H9 (cell line): ENCODE results near the gene BEND5. TPM values are rescaled to one million over a fixed set of nuclear protein-coding genes. Genes with fewer than 3 reads are reported as not detected.

ENCODE experiments used
- DNase-seq: peaks from one replicate; pipeline ENCODE4 v3.0.0-alpha.2; 2017
- H2AFZ ChIP-seq: one replicate; pipeline ENCODE4 v1.6.1; 2013; ENCODE audit warnings: mild to moderate bottlenecking, low read length, control low read depth, moderate library complexity
- H2AK5ac ChIP-seq: 2 replicates; pipeline ENCODE4 v1.6.1; 2013; ENCODE audit warnings: low read length, control low read depth, mixed read lengths; ENCODE audit not compliant: insufficient read length
- H2BK120ac ChIP-seq: one replicate; pipeline ENCODE4 v1.6.1; 2013; ENCODE audit warnings: low read depth, mild to moderate bottlenecking, low read length, control low read depth, inconsistent platforms; ENCODE audit not compliant: poor library complexity, severe bottlenecking
- H2BK12ac ChIP-seq: 2 replicates; pipeline ENCODE4 v1.6.1; 2013; ENCODE audit warnings: low read length, control low read depth, mixed read lengths, low read depth; ENCODE audit not compliant: insufficient read length
- H2BK15ac ChIP-seq: 2 replicates; pipeline ENCODE4 v1.6.1; 2013; ENCODE audit warnings: low read depth, low read length, control low read depth
- H2BK20ac ChIP-seq: one replicate; pipeline ENCODE4 v1.6.1; 2013; ENCODE audit warnings: low read depth, mild to moderate bottlenecking, low read length, control low read depth, inconsistent platforms; ENCODE audit not compliant: poor library complexity, severe bottlenecking
- H2BK5ac ChIP-seq: 2 replicates; pipeline ENCODE4 v1.6.1; 2013; ENCODE audit warnings: low read length, control low read depth, mixed read lengths; ENCODE audit not compliant: insufficient read length
- H3K14ac ChIP-seq: 2 replicates; pipeline ENCODE4 v1.6.1; 2013; ENCODE audit warnings: low read length, control low read depth; ENCODE audit not compliant: insufficient read depth
- H3K18ac ChIP-seq: 2 replicates; pipeline ENCODE4 v1.6.1; 2013; ENCODE audit warnings: low read depth, mild to moderate bottlenecking, mixed read lengths, low read length, control low read depth; ENCODE audit not compliant: insufficient read length
- H3K23ac ChIP-seq: 2 replicates; pipeline ENCODE4 v1.6.1; 2013; ENCODE audit warnings: low read length, control low read depth, mixed read lengths, low read depth; ENCODE audit not compliant: insufficient read length
- H3K23me2 ChIP-seq: 2 replicates; pipeline ENCODE4 v1.6.1; 2013; ENCODE audit warnings: low read depth, mild to moderate bottlenecking, mixed read lengths, low read length, control low read depth; ENCODE audit not compliant: insufficient read length, poor library complexity, severe bottlenecking
- H3K27ac ChIP-seq: 2 replicates; pipeline ENCODE4 v1.5.1; 2013; ENCODE audit warnings: low read length, control low read depth, mixed read lengths, low read depth; ENCODE audit not compliant: insufficient read length
- H3K27me3 ChIP-seq: 2 replicates; pipeline ENCODE4 v1.6.1; 2013; ENCODE audit warnings: low read length, control low read depth, inconsistent platforms; ENCODE audit not compliant: insufficient read depth
- H3K4ac ChIP-seq: 2 replicates; pipeline ENCODE4 v1.6.1; 2013; ENCODE audit warnings: low read depth, mild to moderate bottlenecking, control low read depth, inconsistent platforms, low read length, moderate library complexity
- H3K4me1 ChIP-seq: 2 replicates; pipeline ENCODE4 v1.6.1; 2013; ENCODE audit warnings: low read length, control low read depth, inconsistent platforms; ENCODE audit not compliant: insufficient read depth
- H3K4me2 ChIP-seq: 2 replicates; pipeline ENCODE4 v1.6.1; 2013; ENCODE audit warnings: low read length, control low read depth, mixed read lengths; ENCODE audit not compliant: insufficient read length, insufficient read depth
- H3K56ac ChIP-seq: 2 replicates; pipeline ENCODE4 v1.6.1; 2013; ENCODE audit warnings: low read depth, mild to moderate bottlenecking, mixed read lengths, low read length, control low read depth; ENCODE audit not compliant: insufficient read length
- H3K79me1 ChIP-seq: 2 replicates; pipeline ENCODE4 v1.6.1; 2013; ENCODE audit warnings: low read depth, mild to moderate bottlenecking, moderate library complexity, low read length, control low read depth, inconsistent platforms; ENCODE audit not compliant: insufficient read depth, poor library complexity, severe bottlenecking
- H3K79me2 ChIP-seq: 2 replicates; pipeline ENCODE4 v1.6.1; 2013; ENCODE audit warnings: low read length, control low read depth, inconsistent platforms; ENCODE audit not compliant: insufficient read depth
- H3K9ac ChIP-seq: 2 replicates; pipeline ENCODE4 v1.6.1; 2013; ENCODE audit warnings: low read length, control low read depth, mixed read lengths; ENCODE audit not compliant: insufficient read length; ENCODE audit errors: extremely low read depth
- H3K9me3 ChIP-seq: one replicate; pipeline ENCODE4 v1.6.1; 2013; ENCODE audit warnings: low read depth, low read length, inconsistent platforms; ENCODE audit not compliant: control insufficient read depth
- H3T11ph ChIP-seq: one replicate; pipeline ENCODE4 v1.6.1; 2013; ENCODE audit warnings: mild to moderate bottlenecking, low read length, control low read depth, inconsistent platforms
- H4K20me1 ChIP-seq: one replicate; pipeline ENCODE4 v1.6.1; 2013; ENCODE audit not compliant: control insufficient read depth, insufficient read length, insufficient read depth
- H4K5ac ChIP-seq: 2 replicates; pipeline ENCODE4 v1.6.1; 2013; ENCODE audit warnings: low read depth, mild to moderate bottlenecking, mixed read lengths, low read length, control low read depth; ENCODE audit not compliant: insufficient read length
- H4K8ac ChIP-seq: replicated peaks from 2 replicates; pipeline ENCODE4 v1.6.1; 2013; ENCODE audit warnings: low read length, control low read depth, mixed read lengths, low read depth; ENCODE audit not compliant: insufficient read length
- H4K91ac ChIP-seq: 2 replicates; pipeline ENCODE4 v1.6.1; 2013; ENCODE audit warnings: low read depth, mild to moderate bottlenecking, moderate library complexity, mixed read lengths, low read length, control low read depth; ENCODE audit not compliant: insufficient read length
- H3K27ac Mint-ChIP-seq, 3 experiments: 2 replicates in 2 of 3; 3 replicates in 1 of 3; pipeline ENCODE4 v1.8.0; 2020 to 2021; ENCODE audit warnings: mixed read lengths in 3 of 3, mild to moderate bottlenecking in 1 of 3, moderate library complexity in 1 of 3
- H3K27me3 Mint-ChIP-seq: 2 replicates; pipeline ENCODE4 v1.8.0; 2021; ENCODE audit warnings: low read depth, mild to moderate bottlenecking, moderate library complexity, mixed read lengths
- H3K36me3 Mint-ChIP-seq, 3 experiments: 2 replicates in 2 of 3; 3 replicates in 1 of 3; pipeline ENCODE4 v1.8.0; 2020 to 2021; ENCODE audit warnings: low read depth in 3 of 3, mixed read lengths in 3 of 3; ENCODE audit not compliant: insufficient read depth in 1 of 3
- H3K4me1 Mint-ChIP-seq, 2 experiments: 2 replicates each; pipeline ENCODE4 v1.8.0; 2020; ENCODE audit warnings: mixed read lengths in 2 of 2
- H3K4me3 Mint-ChIP-seq, 2 experiments: 2 replicates in 1 of 2; 3 replicates in 1 of 2; pipeline ENCODE4 v1.8.0; 2020 to 2021; ENCODE audit warnings: mild to moderate bottlenecking in 2 of 2, mixed read lengths in 2 of 2, moderate library complexity in 1 of 2
- H3K9me3 Mint-ChIP-seq, 2 experiments: 2 replicates in 1 of 2; 3 replicates in 1 of 2; pipeline ENCODE4 v1.8.0; 2020; ENCODE audit warnings: mild to moderate bottlenecking in 2 of 2, mixed read lengths in 2 of 2, moderate library complexity in 1 of 2
- WGBS: extraction: QIAGEN DNeasy Blood & Tissue Kit; methylation state at CpG from one replicate; pipeline ENCODE4 v1.1.7; 2013; ENCODE audit warnings: missing lambda C conversion rate, low lambda C conversion rate, mixed read lengths; ENCODE audit not compliant: insufficient read length; ENCODE audit errors: extremely low coverage; 5-methylcytosine and 5-hydroxymethylcytosine counted together
- total RNA-seq: library from RNA; stranded (reverse); gene quantifications from 2 replicates; pipeline ENCODE4 v1.2.1, GENCODE V29; 2021
- TF ChIP-seq, protein P1 (sequence below): fragments of 200-600 bp; sonication (generic); conservative IDR thresholded peaks from 3 replicates; pipeline ENCODE4 v1.8.0; 2021; ENCODE audit warnings: antibody characterized with exemption, mild to moderate bottlenecking

Gene BEND5
- total RNA-seq, 1 experiment from 2014 or later, result 4.8 TPM

GRCh38 chr1:48710318-48710717 lies 66.4 kb downstream of the BEND5 start:
- no peak overlapping the region for H3K23ac ChIP-seq
- no peak overlapping the region for H2AFZ ChIP-seq
- no peaks in the 10 kb centered on the region for H3K9me3 Mint-ChIP-seq
- TF ChIP-seq, protein P1, sequence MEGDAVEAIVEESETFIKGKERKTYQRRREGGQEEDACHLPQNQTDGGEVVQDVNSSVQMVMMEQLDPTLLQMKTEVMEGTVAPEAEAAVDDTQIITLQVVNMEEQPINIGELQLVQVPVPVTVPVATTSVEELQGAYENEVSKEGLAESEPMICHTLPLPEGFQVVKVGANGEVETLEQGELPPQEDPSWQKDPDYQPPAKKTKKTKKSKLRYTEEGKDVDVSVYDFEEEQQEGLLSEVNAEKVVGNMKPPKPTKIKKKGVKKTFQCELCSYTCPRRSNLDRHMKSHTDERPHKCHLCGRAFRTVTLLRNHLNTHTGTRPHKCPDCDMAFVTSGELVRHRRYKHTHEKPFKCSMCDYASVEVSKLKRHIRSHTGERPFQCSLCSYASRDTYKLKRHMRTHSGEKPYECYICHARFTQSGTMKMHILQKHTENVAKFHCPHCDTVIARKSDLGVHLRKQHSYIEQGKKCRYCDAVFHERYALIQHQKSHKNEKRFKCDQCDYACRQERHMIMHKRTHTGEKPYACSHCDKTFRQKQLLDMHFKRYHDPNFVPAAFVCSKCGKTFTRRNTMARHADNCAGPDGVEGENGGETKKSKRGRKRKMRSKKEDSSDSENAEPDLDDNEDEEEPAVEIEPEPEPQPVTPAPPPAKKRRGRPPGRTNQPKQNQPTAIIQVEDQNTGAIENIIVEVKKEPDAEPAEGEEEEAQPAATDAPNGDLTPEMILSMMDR, result no peak
- no peak overlapping the region for H3K14ac ChIP-seq
- no peak overlapping the region; a peak in 1 of 5 replicates for H3K4me3 Mint-ChIP-seq
- H2BK12ac ChIP-seq, result no peak overlapping the region
- H3K56ac ChIP-seq, result no peak overlapping the region
- H2BK15ac ChIP-seq, result no peak overlapping the region
- no peak overlapping the region for H2BK20ac ChIP-seq
- no peaks in the 10 kb centered on the region for H3K27me3 ChIP-seq
- no peaks in the 10 kb centered on the region for H3K79me1 ChIP-seq
- H3K9ac ChIP-seq, result no peak overlapping the region
- no peak overlapping the region for H3K4me2 ChIP-seq
- no peaks in the 10 kb centered on the region; the same call in 1 of the 2 replicates for H3K4me1 ChIP-seq
- peak overlapping the region; percentile 12 to 96 (median 51); a peak in 5 of 7 replicates for H3K27ac Mint-ChIP-seq
- H3K18ac ChIP-seq, result no peak overlapping the region
- no peaks in the 10 kb centered on the region for H3K79me2 ChIP-seq
- no peak overlapping the region for H3K27ac ChIP-seq
- H2BK120ac ChIP-seq, result no peak overlapping the region
- no peak overlapping the region for H3T11ph ChIP-seq
- no peak overlapping the region for H4K5ac ChIP-seq
- no peak overlapping the region for H2BK5ac ChIP-seq
- no peaks in the 10 kb centered on the region for H3K9me3 ChIP-seq
- no CpG with 5 or more reads among the region's 2 CpGs for WGBS
- peak; percentile 55 for DNase-seq
- H2AK5ac ChIP-seq, result no peak overlapping the region
- H4K8ac ChIP-seq, result no peak overlapping the region
- H3K36me3 Mint-ChIP-seq, result no peaks in the 10 kb centered on the region
- H3K4me1 Mint-ChIP-seq, result peaks cover 16 to 25% of the 10 kb centered on the region in 2 experiments
- H3K27me3 Mint-ChIP-seq, result peaks cover 2% of the 10 kb centered on the region
- H3K4ac ChIP-seq, result no peak overlapping the region
- H4K20me1 ChIP-seq, result no peaks in the 10 kb centered on the region
- H4K91ac ChIP-seq, result no peak overlapping the region
- H3K23me2 ChIP-seq, result no peaks in the 10 kb centered on the region
